Measurements from ENCODE around the gene ADM2. TPM values are rescaled to one million over a fixed set of nuclear protein-coding genes. Genes with fewer than 3 reads are reported as not detected.

Gene ADM2
- total RNA-seq, 1 donor from 2014 or later: 23.0 TPM

GRCh38 chr22:50473088-50473487, 8.3 kb upstream of the ADM2 start:
- no peak overlapping the region for H2AFZ ChIP-seq (ENCODE audit: low read depth, low read length)
- peaks cover 63% of the 10 kb centered on the region for H3K79me2 ChIP-seq (ENCODE audit: insufficient read depth, low read length)
- FAIRE-seq: no peak
- H4K20me1 ChIP-seq (ENCODE audit: insufficient read depth, low read length): peaks cover 61% of the 10 kb centered on the region
- TF ChIP-seq EZH2 (IDR thresholded peaks at IDR 0.05; ENCODE audit: insufficient read depth, low read length): no peak
- TF ChIP-seq CTCF (IDR thresholded peaks at IDR 0.05; ENCODE audit: insufficient read depth, low read depth, low read length): no peak
- Mint-ChIP-seq H3K4me1 (ENCODE audit: low read depth, unreplicated experiment) (peaks cover 19% of the 10 kb centered on the region), H3K9me3 (ENCODE audit: unreplicated experiment) (no peaks in the 10 kb centered on the region), H3K27ac (ENCODE audit: unreplicated experiment) (peak overlapping the region; percentile 14), H3K27me3 (ENCODE audit: low read depth, unreplicated experiment) (peaks cover 10% of the 10 kb centered on the region), H3K4me3 (ENCODE audit: unreplicated experiment) (peak overlapping the region; percentile 90), H3K36me3 (ENCODE audit: low read depth, unreplicated experiment) (peaks cover 4% of the 10 kb centered on the region)
- no peaks in the 10 kb centered on the region for H3K9me3 ChIP-seq (ENCODE audit: insufficient read depth, low read depth, low read length)
- peak overlapping the region; percentile 93 for H3K4me2 ChIP-seq (ENCODE audit: low read length)
- no peaks in the 10 kb centered on the region for H3K36me3 ChIP-seq (ENCODE audit: insufficient read depth, low read length)
- H3K27me3 ChIP-seq (ENCODE audit: insufficient read depth, low read length): no peaks in the 10 kb centered on the region
- H3K4me1 ChIP-seq (ENCODE audit: insufficient read depth, low read length): peaks cover 36% of the 10 kb centered on the region
- H3K27ac ChIP-seq (ENCODE audit: low read depth, low read length): no peak overlapping the region
- H3K9ac ChIP-seq (ENCODE audit: low read length): peak overlapping the region; percentile 88
- H3K4me3 ChIP-seq (ENCODE audit: insufficient read depth, low read depth, low read length): peak overlapping the region; percentile 63
- DNase-seq (ENCODE audit: low read depth): no peak

- Histone ChIP-seq H3K4me1 (ENCODE audit: insufficient read depth, low read length) (peaks cover 36% of the 10 kb centered on the region), H3K4me3 (ENCODE audit: insufficient read depth, low read depth, low read length) (peak overlapping the region; percentile 63), H3K79me2 (ENCODE audit: insufficient read depth, low read length) (peaks cover 53% of the 10 kb centered on the region), H3K36me3 (ENCODE audit: insufficient read depth, low read length) (no peaks in the 10 kb centered on the region), H3K27ac (ENCODE audit: low read depth, low read length) (peak overlapping the region; percentile 73), H4K20me1 (ENCODE audit: insufficient read depth, low read length) (peaks cover 52% of the 10 kb centered on the region), H3K9ac (ENCODE audit: low read length) (peak overlapping the region; percentile 88), H3K27me3 (ENCODE audit: insufficient read depth, low read length) (no peaks in the 10 kb centered on the region), H3K4me2 (ENCODE audit: low read length) (peak overlapping the region; percentile 93), H3K9me3 (ENCODE audit: insufficient read depth, low read depth, low read length) (no peaks in the 10 kb centered on the region), H2AFZ (ENCODE audit: low read depth, low read length) (peak overlapping the region; percentile 61)
- H3K9me3 Mint-ChIP-seq (ENCODE audit: unreplicated experiment): no peaks in the 10 kb centered on the region
- H3K27ac Mint-ChIP-seq (ENCODE audit: unreplicated experiment): peak overlapping the region; percentile 83
- H3K4me3 Mint-ChIP-seq (ENCODE audit: unreplicated experiment): peak overlapping the region; percentile 90
- H3K36me3 Mint-ChIP-seq (ENCODE audit: low read depth, unreplicated experiment): peaks cover 4% of the 10 kb centered on the region
- DNase-seq (ENCODE audit: low read depth): peak; percentile 37
- H3K4me1 Mint-ChIP-seq (ENCODE audit: low read depth, unreplicated experiment): peaks cover 17% of the 10 kb centered on the region
- no peak for FAIRE-seq
- H3K27me3 Mint-ChIP-seq (ENCODE audit: low read depth, unreplicated experiment): peaks cover 14% of the 10 kb centered on the region
- no peak for TF ChIP-seq EZH2 (IDR thresholded peaks at IDR 0.05; ENCODE audit: insufficient read depth, low read length)
Observed at GRCh38 chr22:50473855-50474671, 7.3 kb upstream of the ADM2 start.

GRCh38 chr22:50474710-50475651, 6.4 kb upstream of the ADM2 start, which contains the start of gene SBF1:
TSS of gene SBF1 (minus strand) at chr22:50475035. CDS start at chr22:50474840, 195 bp downstream.
- peak within 1 kb of the TSS; percentile 63 for H3K4me3 ChIP-seq (ENCODE audit: insufficient read depth, low read depth, low read length)
- H4K20me1 ChIP-seq (ENCODE audit: insufficient read depth, low read length): peaks cover 42% of the 10 kb centered on the region
- peak within 1 kb of the TSS; percentile 73 for H3K27ac ChIP-seq (ENCODE audit: low read depth, low read length)

More at GRCh38 chr22:50474710-50475651, 6.4 kb upstream of the ADM2 start, which contains the start of gene SBF1:
- peaks cover 27% of the 10 kb centered on the region for H3K4me1 ChIP-seq (ENCODE audit: insufficient read depth, low read length)
- peak within 1 kb of the TSS; percentile 88 for H2AFZ ChIP-seq (ENCODE audit: low read depth, low read length)
- Mint-ChIP-seq H3K27ac (ENCODE audit: unreplicated experiment) (peak within 1 kb of the TSS; percentile 83), H3K9me3 (ENCODE audit: unreplicated experiment) (no peaks in the 10 kb centered on the region), H3K36me3 (ENCODE audit: low read depth, unreplicated experiment) (peaks cover 4% of the 10 kb centered on the region), H3K27me3 (ENCODE audit: low read depth, unreplicated experiment) (peaks cover 21% of the 10 kb centered on the region), H3K4me3 (ENCODE audit: unreplicated experiment) (peak within 1 kb of the TSS; percentile 90), H3K4me1 (ENCODE audit: low read depth, unreplicated experiment) (peaks cover 17% of the 10 kb centered on the region)
- peak within 1 kb of the TSS; percentile 88 for H3K9ac ChIP-seq (ENCODE audit: low read length)
- H3K4me2 ChIP-seq (ENCODE audit: low read length): peak within 1 kb of the TSS; percentile 93
- DNase-seq (ENCODE audit: low read depth): peak; percentile 64
- H3K79me2 ChIP-seq (ENCODE audit: insufficient read depth, low read length): peaks cover 44% of the 10 kb centered on the region
- no peak for TF ChIP-seq EZH2 (IDR thresholded peaks at IDR 0.05; ENCODE audit: insufficient read depth, low read length)
- no peak for TF ChIP-seq CTCF (IDR thresholded peaks at IDR 0.05; ENCODE audit: insufficient read depth, low read depth, low read length)
- no peaks in the 10 kb centered on the region for H3K36me3 ChIP-seq (ENCODE audit: insufficient read depth, low read length)
- no peak for FAIRE-seq
- peaks cover under 1% of the 10 kb centered on the region for H3K27me3 ChIP-seq (ENCODE audit: insufficient read depth, low read length)
- H3K9me3 ChIP-seq (ENCODE audit: insufficient read depth, low read depth, low read length): no peaks in the 10 kb centered on the region
